SK-N-SH treated with all-trans-retinoic acid at 6 μM for 48 hours (cell line): ENCODE results near the gene RNPS1.

ENCODE experiments used
- ATAC-seq: fragments of 200-7000 bp; cut with Tn5 transposase; 3 replicates; pipeline ENCODE4 v1.9.1; 2020; ENCODE audit warnings: mild to moderate bottlenecking, moderate library complexity
- ARNTL ChIP-seq: fragments of 450-650 bp; formaldehyde crosslinking; IDR thresholded peaks from 2 replicates; pipeline ENCODE4 v1.5.0; 2020; ENCODE audit warnings: low read depth, mild to moderate bottlenecking, moderate library complexity, borderline replicate concordance
- BACH2 ChIP-seq: fragments of 250-450 bp; sonication (Bioruptor Pico); IDR thresholded peaks from 2 replicates; pipeline ENCODE4 v1.9.0; 2021; ENCODE audit warnings: mild to moderate bottlenecking, borderline replicate concordance
- CSDC2 ChIP-seq: fragments of 250-450 bp; sonication (Bioruptor Pico); IDR thresholded peaks from 2 replicates; pipeline ENCODE4 v1.5.0; 2020; ENCODE audit warnings: mild to moderate bottlenecking, moderate library complexity
- ESRRG ChIP-seq: fragments of 250-450 bp; sonication (Bioruptor Pico); IDR thresholded peaks from 2 replicates; pipeline ENCODE4 v1.6.1; 2021; ENCODE audit warnings: mild to moderate bottlenecking
- GLIS3 ChIP-seq: fragments of 250-450 bp; sonication (Bioruptor Pico); IDR thresholded peaks from 2 replicates; pipeline ENCODE4 v1.5.0; 2020; ENCODE audit warnings: mild to moderate bottlenecking, moderate library complexity
- ISL1 ChIP-seq: fragments of 250-450 bp; sonication (Bioruptor Pico); IDR thresholded peaks from 2 replicates; pipeline ENCODE4 v2.1.2; 2022; ENCODE audit warnings: mild to moderate bottlenecking, moderate library complexity
- OSR1 ChIP-seq: fragments of 250-450 bp; sonication (Bioruptor Pico); IDR thresholded peaks from 2 replicates; pipeline ENCODE4 v1.8.0; 2022; ENCODE audit warnings: moderate library complexity, mild to moderate bottlenecking, inconsistent platforms
- PPARA ChIP-seq: fragments of 250-450 bp; sonication (Bioruptor Pico); IDR thresholded peaks from 2 replicates; pipeline ENCODE4 v1.5.0; 2020; ENCODE audit warnings: mild to moderate bottlenecking, borderline replicate concordance
- RARB ChIP-seq: fragments of 250-450 bp; sonication (Bioruptor Pico); IDR thresholded peaks from 2 replicates; pipeline ENCODE4 v1.8.0; 2021; ENCODE audit warnings: mild to moderate bottlenecking, moderate library complexity
- SNAI2 ChIP-seq: fragments of 250-450 bp; sonication (Bioruptor Pico); IDR thresholded peaks from 2 replicates; pipeline ENCODE4 v1.5.0; 2020; ENCODE audit warnings: mild to moderate bottlenecking, moderate library complexity
- ZFP3 ChIP-seq: fragments of 250-450 bp; sonication (Bioruptor Pico); IDR thresholded peaks from 2 replicates; pipeline ENCODE4 v1.5.0; 2020; ENCODE audit warnings: mild to moderate bottlenecking, moderate library complexity
- ZFP30 ChIP-seq: fragments of 450-650 bp; formaldehyde crosslinking; IDR thresholded peaks from 2 replicates; pipeline ENCODE4 v1.5.0; 2022; ENCODE audit warnings: mild to moderate bottlenecking, moderate library complexity
- ZNF565 ChIP-seq: fragments of 450-650 bp; formaldehyde crosslinking; conservative IDR thresholded peaks from 2 replicates; pipeline ENCODE4 v1.5.0; 2020; ENCODE audit warnings: low read depth, mild to moderate bottlenecking, moderate library complexity
- ZNF70 ChIP-seq: fragments of 450-650 bp; formaldehyde crosslinking; IDR thresholded peaks from 2 replicates; pipeline ENCODE4 v1.5.0; 2020; ENCODE audit warnings: mild to moderate bottlenecking, moderate library complexity
- ZNF8 ChIP-seq: fragments of 450-650 bp; formaldehyde crosslinking; IDR thresholded peaks from 2 replicates; pipeline ENCODE4 v1.5.0; 2020; ENCODE audit warnings: mild to moderate bottlenecking, moderate library complexity
- TF ChIP-seq, protein P1 (sequence below): fragments of 250-450 bp; sonication (Bioruptor Pico); IDR thresholded peaks from 2 replicates; pipeline ENCODE4 v1.8.0; 2020; ENCODE audit warnings: mild to moderate bottlenecking, moderate library complexity, borderline replicate concordance
- TF ChIP-seq, protein P2 (sequence below): fragments of 250-450 bp; sonication (Bioruptor Pico); IDR thresholded peaks from 2 replicates; pipeline ENCODE4 v1.5.1; 2021; ENCODE audit warnings: mild to moderate bottlenecking, moderate library complexity
- TF ChIP-seq, protein P3 (sequence below): fragments of 250-450 bp; sonication (Bioruptor Pico); IDR thresholded peaks from 2 replicates; pipeline ENCODE4 v1.5.1; 2020; ENCODE audit warnings: low read depth, mild to moderate bottlenecking, moderate library complexity
- TF ChIP-seq, protein P4 (sequence below): fragments of 250-450 bp; sonication (Bioruptor Pico); IDR thresholded peaks from 2 replicates; pipeline ENCODE4 v1.8.0; 2021; ENCODE audit warnings: low read depth, mild to moderate bottlenecking, moderate library complexity, borderline replicate concordance
- TF ChIP-seq, protein P5 (sequence below): fragments of 250-450 bp; sonication (Bioruptor Pico); IDR thresholded peaks from 2 replicates; pipeline ENCODE4 v1.5.0; 2020; ENCODE audit warnings: mild to moderate bottlenecking, moderate library complexity

RNPS1 gene

DNA sequence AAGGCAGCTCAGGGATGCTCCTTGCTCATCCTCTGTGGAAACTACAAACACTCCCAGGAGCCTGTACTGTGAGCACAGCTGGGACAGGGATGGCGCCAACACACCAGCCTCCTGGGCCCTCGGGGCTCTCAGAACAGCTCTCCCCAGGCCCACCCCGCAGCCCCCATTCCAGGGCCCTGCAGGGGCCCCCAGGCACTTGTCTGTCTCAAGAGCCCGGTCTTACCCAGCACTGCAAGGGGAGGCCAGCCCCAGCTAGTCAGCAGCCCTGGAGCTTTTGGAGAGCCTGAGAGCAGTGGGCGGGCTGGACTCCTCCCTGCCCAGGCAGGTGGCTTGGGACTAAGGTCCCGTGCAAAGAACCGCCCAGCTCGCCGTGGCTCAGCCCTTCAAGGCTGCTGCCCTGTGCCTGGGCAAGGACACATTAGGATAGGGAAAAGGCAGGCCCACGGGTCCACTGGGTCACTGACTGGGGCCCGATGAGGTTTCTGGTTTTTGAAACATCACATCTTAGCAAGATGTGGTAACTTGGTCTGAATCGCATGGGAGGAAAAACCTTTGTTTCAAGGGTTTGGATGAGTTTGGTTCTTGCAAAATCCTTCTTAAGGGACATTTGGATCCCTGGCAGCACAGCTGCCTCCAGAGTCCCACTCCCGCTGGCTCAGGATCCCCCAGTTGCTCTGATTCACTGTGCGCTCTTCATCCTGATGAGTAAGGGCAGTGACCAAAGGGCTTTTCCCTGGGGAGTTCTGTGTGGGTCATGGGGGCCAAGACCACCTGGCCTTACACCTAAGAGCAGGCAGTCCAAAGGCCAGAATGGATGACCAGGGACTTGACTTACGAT lies 28.9 kb downstream of the RNPS1 start:
- TF ChIP-seq ESRRG (CRISPR knock-in tag) (no peak), SNAI2 (no peak), ZFP30 (CRISPR knock-in tag) (no peak), ZNF8 (no peak), RARB (CRISPR knock-in tag) (no peak), BACH2 (no peak), CSDC2 (no peak), ZNF565 (no peak), GLIS3 (CRISPR knock-in tag) (no peak), ZNF70 (no peak), ISL1 (no peak), OSR1 (no peak)
- TF ChIP-seq, protein P1, sequence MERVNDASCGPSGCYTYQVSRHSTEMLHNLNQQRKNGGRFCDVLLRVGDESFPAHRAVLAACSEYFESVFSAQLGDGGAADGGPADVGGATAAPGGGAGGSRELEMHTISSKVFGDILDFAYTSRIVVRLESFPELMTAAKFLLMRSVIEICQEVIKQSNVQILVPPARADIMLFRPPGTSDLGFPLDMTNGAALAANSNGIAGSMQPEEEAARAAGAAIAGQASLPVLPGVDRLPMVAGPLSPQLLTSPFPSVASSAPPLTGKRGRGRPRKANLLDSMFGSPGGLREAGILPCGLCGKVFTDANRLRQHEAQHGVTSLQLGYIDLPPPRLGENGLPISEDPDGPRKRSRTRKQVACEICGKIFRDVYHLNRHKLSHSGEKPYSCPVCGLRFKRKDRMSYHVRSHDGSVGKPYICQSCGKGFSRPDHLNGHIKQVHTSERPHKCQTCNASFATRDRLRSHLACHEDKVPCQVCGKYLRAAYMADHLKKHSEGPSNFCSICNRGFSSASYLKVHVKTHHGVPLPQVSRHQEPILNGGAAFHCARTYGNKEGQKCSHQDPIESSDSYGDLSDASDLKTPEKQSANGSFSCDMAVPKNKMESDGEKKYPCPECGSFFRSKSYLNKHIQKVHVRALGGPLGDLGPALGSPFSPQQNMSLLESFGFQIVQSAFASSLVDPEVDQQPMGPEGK: no peak
- TF ChIP-seq, protein P2, sequence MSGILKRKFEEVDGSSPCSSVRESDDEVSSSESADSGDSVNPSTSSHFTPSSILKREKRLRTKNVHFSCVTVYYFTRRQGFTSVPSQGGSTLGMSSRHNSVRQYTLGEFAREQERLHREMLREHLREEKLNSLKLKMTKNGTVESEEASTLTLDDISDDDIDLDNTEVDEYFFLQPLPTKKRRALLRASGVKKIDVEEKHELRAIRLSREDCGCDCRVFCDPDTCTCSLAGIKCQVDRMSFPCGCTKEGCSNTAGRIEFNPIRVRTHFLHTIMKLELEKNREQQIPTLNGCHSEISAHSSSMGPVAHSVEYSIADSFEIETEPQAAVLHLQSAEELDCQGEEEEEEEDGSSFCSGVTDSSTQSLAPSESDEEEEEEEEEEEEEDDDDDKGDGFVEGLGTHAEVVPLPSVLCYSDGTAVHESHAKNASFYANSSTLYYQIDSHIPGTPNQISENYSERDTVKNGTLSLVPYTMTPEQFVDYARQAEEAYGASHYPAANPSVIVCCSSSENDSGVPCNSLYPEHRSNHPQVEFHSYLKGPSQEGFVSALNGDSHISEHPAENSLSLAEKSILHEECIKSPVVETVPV: no peak
- TF ChIP-seq, protein P3, sequence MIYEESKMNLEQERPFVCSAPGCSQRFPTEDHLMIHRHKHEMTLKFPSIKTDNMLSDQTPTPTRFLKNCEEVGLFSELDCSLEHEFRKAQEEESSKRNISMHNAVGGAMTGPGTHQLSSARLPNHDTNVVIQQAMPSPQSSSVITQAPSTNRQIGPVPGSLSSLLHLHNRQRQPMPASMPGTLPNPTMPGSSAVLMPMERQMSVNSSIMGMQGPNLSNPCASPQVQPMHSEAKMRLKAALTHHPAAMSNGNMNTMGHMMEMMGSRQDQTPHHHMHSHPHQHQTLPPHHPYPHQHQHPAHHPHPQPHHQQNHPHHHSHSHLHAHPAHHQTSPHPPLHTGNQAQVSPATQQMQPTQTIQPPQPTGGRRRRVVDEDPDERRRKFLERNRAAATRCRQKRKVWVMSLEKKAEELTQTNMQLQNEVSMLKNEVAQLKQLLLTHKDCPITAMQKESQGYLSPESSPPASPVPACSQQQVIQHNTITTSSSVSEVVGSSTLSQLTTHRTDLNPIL (CRISPR knock-in tag): no peak
- TF ChIP-seq, protein P4, sequence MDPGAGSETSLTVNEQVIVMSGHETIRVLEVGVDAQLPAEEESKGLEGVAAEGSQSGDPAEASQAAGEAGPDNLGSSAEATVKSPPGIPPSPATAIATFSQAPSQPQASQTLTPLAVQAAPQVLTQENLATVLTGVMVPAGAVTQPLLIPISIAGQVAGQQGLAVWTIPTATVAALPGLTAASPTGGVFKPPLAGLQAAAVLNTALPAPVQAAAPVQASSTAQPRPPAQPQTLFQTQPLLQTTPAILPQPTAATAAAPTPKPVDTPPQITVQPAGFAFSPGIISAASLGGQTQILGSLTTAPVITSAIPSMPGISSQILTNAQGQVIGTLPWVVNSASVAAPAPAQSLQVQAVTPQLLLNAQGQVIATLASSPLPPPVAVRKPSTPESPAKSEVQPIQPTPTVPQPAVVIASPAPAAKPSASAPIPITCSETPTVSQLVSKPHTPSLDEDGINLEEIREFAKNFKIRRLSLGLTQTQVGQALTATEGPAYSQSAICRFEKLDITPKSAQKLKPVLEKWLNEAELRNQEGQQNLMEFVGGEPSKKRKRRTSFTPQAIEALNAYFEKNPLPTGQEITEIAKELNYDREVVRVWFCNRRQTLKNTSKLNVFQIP (CRISPR knock-in tag): no peak
- no peak for ATAC-seq

DNA sequence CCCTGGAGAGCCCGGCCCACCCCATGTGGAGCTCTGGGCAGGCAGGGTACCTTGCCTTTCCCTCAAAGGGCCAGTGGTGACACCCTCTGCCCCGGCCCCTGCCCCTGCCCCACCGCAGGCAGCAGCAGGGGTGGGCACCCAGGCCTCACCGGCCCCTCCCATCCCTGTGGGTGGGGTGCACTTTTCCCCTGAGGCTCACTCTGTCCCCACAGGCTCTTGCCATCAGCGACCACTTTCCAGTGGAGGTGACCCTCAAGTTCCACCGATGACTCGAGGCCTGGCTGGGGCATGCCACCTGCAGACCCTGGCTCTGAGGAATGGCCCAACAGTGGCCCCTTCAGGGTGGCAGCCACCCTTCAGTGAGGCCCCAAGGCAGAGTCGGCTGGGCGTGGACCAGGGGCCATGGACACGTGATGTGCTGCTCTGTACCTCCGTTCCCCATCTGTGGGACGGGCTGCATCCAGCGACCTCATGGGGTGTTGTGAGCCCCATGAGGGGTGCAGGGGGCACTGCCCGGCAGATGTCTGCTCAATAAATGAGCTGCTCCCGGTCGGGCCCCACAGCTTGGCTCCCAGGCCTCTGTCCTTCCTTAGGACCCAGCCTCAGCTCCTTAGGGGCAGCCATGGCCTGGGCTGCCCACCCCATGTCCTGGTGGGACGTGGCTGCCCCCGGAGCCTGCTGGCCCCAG lies 29.6 kb downstream of the RNPS1 start:
- no peak for ATAC-seq
- TF ChIP-seq, protein P2: no peak
- TF ChIP-seq, protein P3 (CRISPR knock-in tag): no peak
- TF ChIP-seq ARNTL (CRISPR knock-in tag) (no peak), ZFP3 (CRISPR knock-in tag) (no peak), ZFP30 (CRISPR knock-in tag) (no peak), PPARA (CRISPR knock-in tag) (no peak), SNAI2 (no peak), ZNF565 (no peak), ISL1 (no peak), GLIS3 (CRISPR knock-in tag) (no peak), OSR1 (no peak), ZNF8 (no peak)
- TF ChIP-seq, protein P5, sequence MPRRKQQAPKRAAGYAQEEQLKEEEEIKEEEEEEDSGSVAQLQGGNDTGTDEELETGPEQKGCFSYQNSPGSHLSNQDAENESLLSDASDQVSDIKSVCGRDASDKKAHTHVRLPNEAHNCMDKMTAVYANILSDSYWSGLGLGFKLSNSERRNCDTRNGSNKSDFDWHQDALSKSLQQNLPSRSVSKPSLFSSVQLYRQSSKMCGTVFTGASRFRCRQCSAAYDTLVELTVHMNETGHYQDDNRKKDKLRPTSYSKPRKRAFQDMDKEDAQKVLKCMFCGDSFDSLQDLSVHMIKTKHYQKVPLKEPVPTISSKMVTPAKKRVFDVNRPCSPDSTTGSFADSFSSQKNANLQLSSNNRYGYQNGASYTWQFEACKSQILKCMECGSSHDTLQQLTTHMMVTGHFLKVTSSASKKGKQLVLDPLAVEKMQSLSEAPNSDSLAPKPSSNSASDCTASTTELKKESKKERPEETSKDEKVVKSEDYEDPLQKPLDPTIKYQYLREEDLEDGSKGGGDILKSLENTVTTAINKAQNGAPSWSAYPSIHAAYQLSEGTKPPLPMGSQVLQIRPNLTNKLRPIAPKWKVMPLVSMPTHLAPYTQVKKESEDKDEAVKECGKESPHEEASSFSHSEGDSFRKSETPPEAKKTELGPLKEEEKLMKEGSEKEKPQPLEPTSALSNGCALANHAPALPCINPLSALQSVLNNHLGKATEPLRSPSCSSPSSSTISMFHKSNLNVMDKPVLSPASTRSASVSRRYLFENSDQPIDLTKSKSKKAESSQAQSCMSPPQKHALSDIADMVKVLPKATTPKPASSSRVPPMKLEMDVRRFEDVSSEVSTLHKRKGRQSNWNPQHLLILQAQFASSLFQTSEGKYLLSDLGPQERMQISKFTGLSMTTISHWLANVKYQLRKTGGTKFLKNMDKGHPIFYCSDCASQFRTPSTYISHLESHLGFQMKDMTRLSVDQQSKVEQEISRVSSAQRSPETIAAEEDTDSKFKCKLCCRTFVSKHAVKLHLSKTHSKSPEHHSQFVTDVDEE (CRISPR knock-in tag): no peak
